Activated CD4-positive, alpha-beta memory T cell treated with anti-CD3 and anti-CD28 coated beads for 36 hours (primary cell): Measurements from ENCODE around the gene TMEM222. TPM values are rescaled to one million over a fixed set of nuclear protein-coding genes. Genes with fewer than 3 reads are reported as not detected.
A peak's percentile ranks its signal among the peaks of the same experiment; 100 is the strongest.

Source experiments
- CTCF ChIA-PET: fragments of 350-600 bp; sonication (Branson Sonifier 250); formaldehyde crosslinking; loops from one replicate; lab custom pipeline; 2021; ENCODE audit warnings: antibody characterized with exemption, inconsistent platforms; lab: Charles Lee
- POLR2A ChIA-PET: fragments of 350-600 bp; sonication (Branson Sonifier 250); formaldehyde crosslinking; loops from one replicate; lab custom pipeline; 2021; ENCODE audit warnings: antibody characterized with exemption; lab: Charles Lee
- DNase-seq: peaks from one replicate; pipeline ENCODE4 v3.0.0-alpha.2; 2020
- H3K27ac Mint-ChIP-seq: one replicate; pipeline ENCODE4 v1.8.0; 2021; ENCODE audit warnings: mixed read lengths
- H3K27me3 Mint-ChIP-seq: one replicate; pipeline ENCODE4 v1.8.0; 2021; ENCODE audit warnings: mixed read lengths
- H3K36me3 Mint-ChIP-seq: one replicate; pipeline ENCODE4 v1.8.0; 2021; ENCODE audit warnings: mixed read lengths
- H3K4me1 Mint-ChIP-seq: one replicate; pipeline ENCODE4 v1.8.0; 2021; ENCODE audit warnings: low read depth, mixed read lengths
- H3K4me3 Mint-ChIP-seq: one replicate; pipeline ENCODE4 v1.8.0; 2021; ENCODE audit warnings: mild to moderate bottlenecking, mixed read lengths
- H3K9me3 Mint-ChIP-seq: one replicate; pipeline ENCODE4 v1.8.0; 2021; ENCODE audit warnings: mixed read lengths
- intact Hi-C: fragments of 100-400 bp; cut with micrococcal nuclease; formaldehyde crosslinking; loops from one replicate; pipeline ENCODE4 v1.15.1; 2023
- total RNA-seq, 2 experiments: library from RNA; stranded (reverse); gene quantifications; one replicate each; pipeline ENCODE4 v1.2.3, GENCODE V29; 2021

Gene TMEM222
- total RNA-seq, 2 experiments from 2014 or later = 22.8 to 24.6 TPM

GRCh38 chr1:27331922-27332321, 10.0 kb downstream of the TMEM222 start:
- H3K27me3 Mint-ChIP-seq = no peaks in the 10 kb centered on the region
- peaks cover 27% of the 10 kb centered on the region for H3K4me1 Mint-ChIP-seq
- H3K9me3 Mint-ChIP-seq = no peaks in the 10 kb centered on the region
- no peak for DNase-seq
- no peak overlapping the region for H3K4me3 Mint-ChIP-seq
- no peak overlapping the region for H3K27ac Mint-ChIP-seq
- peaks cover 33% of the 10 kb centered on the region for H3K36me3 Mint-ChIP-seq
- intact Hi-C loops = loop anchor here (2.0 kb wide), 1 partner anchor 61 kb away; the partner anchor contains the start of gene GPR3
- ChIA-PET CTCF (interaction anchor here (0.6 to 4.0 kb wide), 29 partner anchors 7 to 457 kb away, joined by 3 to 52 read pairs (median 8); partner anchors contain the start of genes GPR3, SYTL1 and TMEM222), POLR2A (interaction anchor here (1.0 kb wide), 1 partner anchor 15 kb away, joined by 3 read pairs; no protein-coding TSS in a partner anchor)

- Mint-ChIP-seq H3K36me3 (peaks cover 31% of the 10 kb centered on the region), H3K9me3 (no peaks in the 10 kb centered on the region), H3K4me1 (peaks cover 24% of the 10 kb centered on the region), H3K27me3 (no peaks in the 10 kb centered on the region), H3K4me3 (no peak overlapping the region), H3K27ac (no peak overlapping the region)
- intact Hi-C loops = loop anchor here (2.0 kb wide), 1 partner anchor 60 kb away; the partner anchor contains the start of gene GPR3
- CTCF ChIA-PET = interaction anchor here (0.5 to 4.0 kb wide), 39 partner anchors 8 to 456 kb away, joined by 3 to 52 read pairs (median 5); partner anchors contain the start of genes GPR3, MAP3K6, SYTL1 and TMEM222
- DNase-seq = peak; percentile 69
- POLR2A ChIA-PET = interaction anchor here (1.0 kb wide), 1 partner anchor 16 kb away, joined by 3 read pairs; no protein-coding TSS in a partner anchor
Measured at GRCh38 chr1:27332536-27333281, 10.7 kb downstream of the TMEM222 start.

GRCh38 chr1:27333717-27334279, 11.8 kb downstream of the TMEM222 start:
- no peaks in the 10 kb centered on the region for H3K27me3 Mint-ChIP-seq
- H3K27ac Mint-ChIP-seq = no peak overlapping the region
- H3K9me3 Mint-ChIP-seq = no peaks in the 10 kb centered on the region
- no peak overlapping the region for H3K4me3 Mint-ChIP-seq
- H3K36me3 Mint-ChIP-seq = peaks cover 26% of the 10 kb centered on the region
- peaks cover 15% of the 10 kb centered on the region for H3K4me1 Mint-ChIP-seq
- CTCF ChIA-PET = interaction anchor here (0.8 to 4.0 kb wide), 18 partner anchors 10 to 329 kb away, joined by 4 to 52 read pairs (median 11); partner anchors contain the start of genes GPR3, MAP3K6 and SYTL1
- DNase-seq = no peak
- intact Hi-C loops = loop anchor here (2.0 kb wide), 1 partner anchor 59 kb away; the partner anchor contains the start of gene GPR3
- POLR2A ChIA-PET = no interaction called here

- intact Hi-C loops = no loop called here
- CTCF ChIA-PET = interaction anchor here (1.4 kb wide), 1 partner anchor 9 kb away, joined by 4 read pairs; no protein-coding TSS in a partner anchor
- POLR2A ChIA-PET = no interaction called here
- H3K27me3 Mint-ChIP-seq = no peaks in the 10 kb centered on the region
- H3K27ac Mint-ChIP-seq = no peak overlapping the region
- no peak overlapping the region for H3K4me3 Mint-ChIP-seq
- DNase-seq = no peak
- no peaks in the 10 kb centered on the region for H3K9me3 Mint-ChIP-seq
- peaks cover 26% of the 10 kb centered on the region for H3K36me3 Mint-ChIP-seq
- peaks cover 25% of the 10 kb centered on the region for H3K4me1 Mint-ChIP-seq
Measured at GRCh38 chr1:27335506-27336422, 13.8 kb downstream of the TMEM222 start.

GRCh38 chr1:27336756-27337155, 14.8 kb downstream of the TMEM222 start:
- Mint-ChIP-seq H3K9me3 (no peaks in the 10 kb centered on the region), H3K27me3 (no peaks in the 10 kb centered on the region), H3K4me1 (peaks cover 34% of the 10 kb centered on the region), H3K4me3 (no peak overlapping the region), H3K36me3 (peaks cover 26% of the 10 kb centered on the region), H3K27ac (no peak overlapping the region)
- DNase-seq = no peak
- CTCF ChIA-PET = interaction anchor here (0.8 to 1.4 kb wide), 4 partner anchors 10 to 270 kb away, joined by 3 to 5 read pairs (median 4); no protein-coding TSS in a partner anchor
- intact Hi-C loops = no loop called here
- POLR2A ChIA-PET = no interaction called here

- H3K36me3 Mint-ChIP-seq = peaks cover 11% of the 10 kb centered on the region
- intact Hi-C loops = loop anchor here (1.0 kb wide), 1 partner anchor 15 kb away; no protein-coding TSS in a partner anchor
- CTCF ChIA-PET = interaction anchor here (1.0 to 9.8 kb wide), 3 partner anchors 18 to 56 kb away, joined by 3 to 80 read pairs (median 3); no protein-coding TSS in a partner anchor
- H3K4me1 Mint-ChIP-seq = peaks cover 42% of the 10 kb centered on the region
- H3K4me3 Mint-ChIP-seq = no peak overlapping the region
- POLR2A ChIA-PET = no interaction called here
- H3K9me3 Mint-ChIP-seq = no peaks in the 10 kb centered on the region
- no peaks in the 10 kb centered on the region for H3K27me3 Mint-ChIP-seq
- no peak for DNase-seq
- H3K27ac Mint-ChIP-seq = peak overlapping the region; percentile 53
Measured at GRCh38 chr1:27338751-27339150, 16.8 kb downstream of the TMEM222 start.

GRCh38 chr1:27339213-27339612, 17.2 kb downstream of the TMEM222 start:
- peaks cover 9% of the 10 kb centered on the region for H3K36me3 Mint-ChIP-seq
- H3K4me1 Mint-ChIP-seq = peaks cover 42% of the 10 kb centered on the region
- H3K4me3 Mint-ChIP-seq = no peak overlapping the region
- no peaks in the 10 kb centered on the region for H3K9me3 Mint-ChIP-seq
- peak overlapping the region; percentile 20 for H3K27ac Mint-ChIP-seq
- intact Hi-C loops = loop anchor here (1.0 kb wide), 1 partner anchor 16 kb away; no protein-coding TSS in a partner anchor
- DNase-seq = no peak
- CTCF ChIA-PET = interaction anchor here (1.0 to 9.8 kb wide), 3 partner anchors 18 to 56 kb away, joined by 3 to 80 read pairs (median 3); no protein-coding TSS in a partner anchor
- POLR2A ChIA-PET = no interaction called here
- H3K27me3 Mint-ChIP-seq = no peaks in the 10 kb centered on the region

GRCh38 chr1:27341525-27342252, 19.7 kb downstream of the TMEM222 start, which contains the start of gene SYTL1:
TSS of gene SYTL1 (plus strand) at chr1:27342022. CDS start at chr1:27345335, 3,313 bp downstream.
- Mint-ChIP-seq H3K9me3 (no peaks in the 10 kb centered on the region), H3K27me3 (no peaks in the 10 kb centered on the region), H3K36me3 (peaks cover 2% of the 10 kb centered on the region), H3K4me1 (peaks cover 51% of the 10 kb centered on the region), H3K27ac (peak within 1 kb of the TSS; percentile 92), H3K4me3 (peak within 1 kb of the TSS; percentile 84)
- intact Hi-C loops = loop anchor here (1.0 to 2.0 kb wide), 3 partner anchors 15 to 23 kb away; partner anchors contain the start of gene TMEM222
- DNase-seq = peak; percentile 80
- ChIA-PET CTCF (interaction anchor here (1.1 to 9.8 kb wide), 8 partner anchors 8 to 187 kb away, joined by 3 to 80 read pairs (median 5); partner anchors contain the start of genes MAP3K6 and SLC9A1), POLR2A (interaction anchor here (1.0 to 1.6 kb wide), 3 partner anchors 15 to 25 kb away, joined by 4 to 6 read pairs (median 5); partner anchors contain the start of gene TMEM222)

- Mint-ChIP-seq H3K4me1 (peaks cover 53% of the 10 kb centered on the region), H3K27ac (peak overlapping the region; percentile 92), H3K9me3 (no peaks in the 10 kb centered on the region), H3K4me3 (peak overlapping the region; percentile 84), H3K36me3 (peaks cover 1% of the 10 kb centered on the region), H3K27me3 (no peaks in the 10 kb centered on the region)
- intact Hi-C loops = loop anchor here (1.0 to 2.0 kb wide), 3 partner anchors 14 to 22 kb away; partner anchors contain the start of gene TMEM222
- CTCF ChIA-PET = interaction anchor here (1.1 to 9.8 kb wide), 7 partner anchors 9 to 188 kb away, joined by 3 to 80 read pairs (median 5); partner anchors contain the start of genes MAP3K6 and SLC9A1
- POLR2A ChIA-PET = interaction anchor here (0.7 to 1.6 kb wide), 3 partner anchors 20 to 907 kb away, joined by 3 to 6 read pairs (median 5); partner anchors contain the start of gene TMEM222
- DNase-seq = peak; percentile 70
Measured at GRCh38 chr1:27342391-27342777, 20.4 kb downstream of the TMEM222 start.
